ENCODE data around the gene PAXIP1.
"Not testable (repeated sequence)": the region's sequence is repeated elsewhere in the genome, so short reads cannot be mapped to it uniquely, and the experiment has no call there.

The PAXIP1 gene, protein sequence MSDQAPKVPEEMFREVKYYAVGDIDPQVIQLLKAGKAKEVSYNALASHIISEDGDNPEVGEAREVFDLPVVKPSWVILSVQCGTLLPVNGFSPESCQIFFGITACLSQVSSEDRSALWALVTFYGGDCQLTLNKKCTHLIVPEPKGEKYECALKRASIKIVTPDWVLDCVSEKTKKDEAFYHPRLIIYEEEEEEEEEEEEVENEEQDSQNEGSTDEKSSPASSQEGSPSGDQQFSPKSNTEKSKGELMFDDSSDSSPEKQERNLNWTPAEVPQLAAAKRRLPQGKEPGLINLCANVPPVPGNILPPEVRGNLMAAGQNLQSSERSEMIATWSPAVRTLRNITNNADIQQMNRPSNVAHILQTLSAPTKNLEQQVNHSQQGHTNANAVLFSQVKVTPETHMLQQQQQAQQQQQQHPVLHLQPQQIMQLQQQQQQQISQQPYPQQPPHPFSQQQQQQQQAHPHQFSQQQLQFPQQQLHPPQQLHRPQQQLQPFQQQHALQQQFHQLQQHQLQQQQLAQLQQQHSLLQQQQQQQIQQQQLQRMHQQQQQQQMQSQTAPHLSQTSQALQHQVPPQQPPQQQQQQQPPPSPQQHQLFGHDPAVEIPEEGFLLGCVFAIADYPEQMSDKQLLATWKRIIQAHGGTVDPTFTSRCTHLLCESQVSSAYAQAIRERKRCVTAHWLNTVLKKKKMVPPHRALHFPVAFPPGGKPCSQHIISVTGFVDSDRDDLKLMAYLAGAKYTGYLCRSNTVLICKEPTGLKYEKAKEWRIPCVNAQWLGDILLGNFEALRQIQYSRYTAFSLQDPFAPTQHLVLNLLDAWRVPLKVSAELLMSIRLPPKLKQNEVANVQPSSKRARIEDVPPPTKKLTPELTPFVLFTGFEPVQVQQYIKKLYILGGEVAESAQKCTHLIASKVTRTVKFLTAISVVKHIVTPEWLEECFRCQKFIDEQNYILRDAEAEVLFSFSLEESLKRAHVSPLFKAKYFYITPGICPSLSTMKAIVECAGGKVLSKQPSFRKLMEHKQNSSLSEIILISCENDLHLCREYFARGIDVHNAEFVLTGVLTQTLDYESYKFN

DNA sequence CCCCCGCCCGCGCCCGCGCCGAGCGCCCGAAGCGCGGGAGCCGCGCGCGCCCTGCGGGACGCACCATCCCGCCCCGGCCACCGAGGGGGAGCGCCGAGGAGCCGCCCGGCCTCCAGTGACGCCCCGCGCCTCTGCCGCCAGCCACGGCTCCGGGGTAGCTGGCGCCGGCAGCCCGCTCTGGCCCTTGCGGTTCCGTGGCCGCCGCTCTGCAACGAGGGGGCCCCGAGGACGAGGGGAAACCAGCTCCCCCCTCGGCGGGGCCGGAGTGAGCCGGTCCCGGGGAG lies at the start of gene PAXIP1:
Gene PAXIP1 (minus strand): TSS at position 33 of the 284 bp plus-strand sequence. CDS start 195 bp downstream, outside the sequence.
- Mint-ChIP-seq H3K9me3 (ENCODE audit: low read depth) (no peaks in the 10 kb centered on the region), H3K27ac (peak within 1 kb of the TSS; percentile 97)

DNA sequence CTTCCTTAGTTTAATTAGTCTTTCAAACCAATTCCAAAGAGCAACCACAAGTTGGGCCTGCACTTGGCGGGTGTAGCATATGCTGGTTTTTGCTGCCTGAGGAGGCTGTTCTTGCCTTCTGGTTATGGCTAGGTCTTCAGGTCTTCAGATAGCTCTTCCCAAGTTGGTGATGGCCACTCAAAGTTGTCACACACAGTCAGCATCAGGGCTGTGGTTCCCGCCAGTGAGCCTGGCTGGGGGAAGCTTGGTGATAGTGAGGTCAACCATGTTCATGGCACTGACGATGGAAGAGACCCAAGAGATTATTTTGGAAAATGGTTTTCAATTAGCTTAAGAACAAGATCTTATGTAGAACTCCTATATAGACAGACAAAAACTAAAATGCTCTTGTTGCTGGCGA lies 48.4 kb upstream of the PAXIP1 start:
- Mint-ChIP-seq H3K9me3 (ENCODE audit: low read depth) (no peaks in the 10 kb centered on the region), H3K36me3 (no peaks in the 10 kb centered on the region), H3K4me1 (ENCODE audit: low read depth) (no peaks in the 10 kb centered on the region), H3K4me3 (no peak overlapping the region), H3K27ac (no peak overlapping the region), H3K27me3 (peaks cover 3% of the 10 kb centered on the region)

More for the DNA sequence above, at the start of gene PAXIP1:
- peaks cover 23% of the 10 kb centered on the region for H3K4me1 Mint-ChIP-seq (ENCODE audit: low read depth)
- no peaks in the 10 kb centered on the region for H3K27me3 Mint-ChIP-seq
- H3K36me3 Mint-ChIP-seq, result peaks cover 6% of the 10 kb centered on the region
- H3K4me3 Mint-ChIP-seq, result peak within 1 kb of the TSS; percentile 96

DNA sequence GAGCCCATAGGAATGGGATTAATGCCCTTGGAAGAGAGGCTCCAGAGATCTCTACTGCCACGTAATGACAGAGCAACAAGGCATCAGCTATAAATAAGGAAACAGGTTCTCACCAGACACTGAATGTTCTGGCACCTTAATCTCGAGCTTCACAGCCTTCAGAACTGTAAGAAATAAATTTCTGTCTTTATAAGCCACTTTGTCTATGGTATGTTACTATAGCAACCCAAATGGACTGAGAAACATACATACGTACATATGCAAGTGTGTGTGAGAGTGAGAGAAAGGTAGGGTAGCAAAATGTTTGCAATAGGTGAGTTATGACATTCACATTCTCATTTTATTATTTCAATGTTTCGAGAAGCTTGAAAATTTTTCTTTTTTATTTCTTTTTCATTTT lies 45.1 kb upstream of the PAXIP1 start:
- H3K9me3 Mint-ChIP-seq (ENCODE audit: low read depth), result no peaks in the 10 kb centered on the region
- H3K4me1 Mint-ChIP-seq (ENCODE audit: low read depth), result no peaks in the 10 kb centered on the region
- H3K4me3 Mint-ChIP-seq, result no peak overlapping the region
- H3K27ac Mint-ChIP-seq, result no peak overlapping the region
- no peaks in the 10 kb centered on the region for H3K36me3 Mint-ChIP-seq
- no peaks in the 10 kb centered on the region for H3K27me3 Mint-ChIP-seq

DNA sequence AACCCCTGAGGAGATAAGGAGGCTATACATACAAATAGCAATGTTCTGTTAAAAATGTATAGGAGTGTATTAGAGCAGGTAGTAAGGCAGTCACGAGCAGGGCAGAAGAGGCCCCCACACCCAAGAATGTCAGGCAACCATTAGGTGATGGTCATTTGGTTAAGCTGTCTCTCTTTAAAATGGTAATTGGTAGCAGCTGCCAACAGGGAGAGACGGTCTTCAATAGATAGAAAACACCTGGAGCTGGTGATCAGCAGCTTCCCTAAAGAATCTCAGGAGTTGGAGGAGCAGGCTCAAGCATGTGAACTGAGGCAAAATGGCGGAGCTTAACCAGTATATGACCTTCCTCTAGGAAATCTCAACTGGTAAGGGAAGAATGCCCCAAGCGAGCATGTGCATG lies 40.8 kb upstream of the PAXIP1 start:
- Mint-ChIP-seq H3K4me3 (no peak overlapping the region), H3K9me3 (ENCODE audit: low read depth) (no peaks in the 10 kb centered on the region), H3K36me3 (no peaks in the 10 kb centered on the region), H3K27me3 (peaks cover 8% of the 10 kb centered on the region), H3K27ac (no peak overlapping the region), H3K4me1 (ENCODE audit: low read depth) (no peaks in the 10 kb centered on the region)

DNA sequence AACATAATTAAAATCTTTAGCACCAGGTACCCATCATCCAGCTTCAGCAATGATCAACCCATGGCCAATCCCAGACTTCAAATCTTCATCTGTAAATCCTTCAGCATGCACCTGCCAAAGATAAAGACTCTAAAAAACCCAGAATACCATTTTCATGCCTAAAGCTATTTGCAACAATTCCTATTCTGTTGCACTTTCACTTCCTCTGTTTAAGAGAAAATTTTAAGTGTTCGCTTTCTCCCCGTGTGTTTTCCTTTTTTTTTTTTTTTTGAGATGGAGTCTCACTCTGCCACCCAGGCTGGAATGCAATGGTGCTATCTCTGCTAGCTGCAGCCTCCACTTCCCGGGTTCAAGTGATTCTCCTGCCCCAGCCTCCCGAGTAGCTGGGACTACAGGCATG lies 35.4 kb upstream of the PAXIP1 start:
- H3K9me3 Mint-ChIP-seq (ENCODE audit: low read depth), result no peaks in the 10 kb centered on the region
- peaks cover 15% of the 10 kb centered on the region for H3K27me3 Mint-ChIP-seq
- no peaks in the 10 kb centered on the region for H3K36me3 Mint-ChIP-seq
- no peak overlapping the region for H3K27ac Mint-ChIP-seq
- no peak overlapping the region for H3K4me3 Mint-ChIP-seq
- no peaks in the 10 kb centered on the region for H3K4me1 Mint-ChIP-seq (ENCODE audit: low read depth)

DNA sequence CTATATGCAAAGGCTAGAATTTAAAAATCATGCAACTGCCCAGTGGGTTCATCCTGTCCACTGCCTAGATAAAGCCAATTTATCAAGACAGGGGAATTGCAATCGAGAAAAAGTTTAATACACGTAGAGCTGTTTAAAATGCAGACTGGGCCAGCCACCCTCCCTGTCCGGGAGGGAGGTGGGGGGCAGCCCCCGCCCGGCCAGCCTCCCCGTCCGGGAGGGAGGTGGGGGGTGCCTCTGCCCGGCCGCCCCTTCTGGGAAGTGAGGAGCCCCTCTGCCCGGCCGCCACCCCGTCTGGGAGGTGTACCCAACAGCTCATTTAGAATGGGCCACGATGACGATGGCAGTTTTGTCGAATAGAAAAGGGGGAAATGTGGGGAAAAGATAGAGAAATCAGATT lies 31.6 kb upstream of the PAXIP1 start:
- H3K27me3 Mint-ChIP-seq, result peaks cover 10% of the 10 kb centered on the region
- not testable (repeated sequence) for H3K27ac Mint-ChIP-seq; H3K36me3 Mint-ChIP-seq; H3K9me3 Mint-ChIP-seq (ENCODE audit: low read depth); H3K4me1 Mint-ChIP-seq (ENCODE audit: low read depth); H3K4me3 Mint-ChIP-seq

DNA sequence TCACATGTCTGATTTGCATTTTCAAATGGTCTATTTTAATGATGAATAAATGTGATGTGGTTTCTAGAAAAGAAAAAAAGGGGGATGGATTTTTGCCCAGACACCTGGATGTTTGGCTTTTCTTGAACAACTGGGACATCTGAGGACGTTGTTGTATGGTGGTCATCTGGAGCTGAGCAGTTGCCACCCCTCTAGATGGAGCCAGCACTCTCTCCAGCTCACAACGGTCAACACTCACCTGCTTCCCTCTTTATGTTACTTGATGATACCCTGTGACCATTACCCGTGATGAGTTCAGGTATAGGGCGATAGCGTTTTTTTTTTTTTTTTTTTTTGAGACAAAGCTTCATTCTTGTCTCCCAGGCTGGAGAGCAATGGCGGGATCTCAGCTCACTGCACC lies 30.1 kb upstream of the PAXIP1 start:
- peaks cover 10% of the 10 kb centered on the region for H3K27me3 Mint-ChIP-seq

DNA sequence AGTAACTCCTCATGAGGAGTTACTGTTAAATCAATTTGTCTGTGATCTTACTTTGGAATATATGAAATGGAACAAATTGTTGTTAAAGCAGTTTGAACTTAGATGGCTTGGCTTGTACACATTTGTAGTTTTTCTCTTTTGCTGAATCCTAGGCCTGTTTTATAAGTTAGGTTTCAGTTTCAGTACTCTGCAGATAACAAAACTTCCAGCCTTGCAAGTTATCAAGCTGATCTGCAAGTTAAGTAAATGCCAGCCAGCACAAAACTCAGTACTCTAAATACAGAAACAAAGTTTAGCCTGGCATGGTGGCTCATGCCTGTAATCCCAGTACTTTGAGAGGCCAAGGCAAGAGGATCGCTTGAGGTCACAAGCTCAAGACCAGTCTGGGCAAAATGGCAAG lies 25.0 kb upstream of the PAXIP1 start:
- Mint-ChIP-seq H3K27ac (no peak overlapping the region), H3K4me3 (no peak overlapping the region), H3K9me3 (ENCODE audit: low read depth) (no peaks in the 10 kb centered on the region), H3K27me3 (peaks cover 2% of the 10 kb centered on the region), H3K4me1 (ENCODE audit: low read depth) (no peaks in the 10 kb centered on the region), H3K36me3 (no peaks in the 10 kb centered on the region)

More for the DNA sequence above, 30.1 kb upstream of the PAXIP1 start:
- H3K36me3 Mint-ChIP-seq, result no peaks in the 10 kb centered on the region
- no peak overlapping the region for H3K4me3 Mint-ChIP-seq
- no peak overlapping the region for H3K27ac Mint-ChIP-seq
- H3K4me1 Mint-ChIP-seq (ENCODE audit: low read depth), result no peaks in the 10 kb centered on the region
- H3K9me3 Mint-ChIP-seq (ENCODE audit: low read depth), result no peaks in the 10 kb centered on the region

DNA sequence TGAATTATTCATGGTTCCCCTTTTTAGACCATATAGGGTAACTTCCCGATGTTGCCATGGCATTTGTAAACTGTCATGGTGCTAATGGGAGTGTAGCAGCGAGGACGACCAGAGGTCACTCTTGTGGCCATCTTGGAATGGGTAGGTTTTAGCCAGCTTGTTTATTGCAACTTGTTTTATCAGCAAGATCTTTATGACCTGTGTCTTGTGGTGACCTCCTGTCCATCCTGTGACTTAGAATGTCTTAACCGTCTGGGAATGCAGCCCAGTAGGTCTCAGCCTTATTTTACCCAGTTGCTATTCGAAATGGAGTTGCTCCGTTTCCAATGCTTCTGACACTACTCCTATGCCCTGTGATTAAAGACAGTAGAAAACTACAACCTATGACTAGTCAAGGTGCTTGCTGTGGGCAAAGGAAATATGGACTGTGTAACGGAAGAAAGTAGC lies 18.8 kb upstream of the PAXIP1 start:
- Mint-ChIP-seq H3K27ac (no peak overlapping the region), H3K4me1 (ENCODE audit: low read depth) (no peaks in the 10 kb centered on the region), H3K9me3 (ENCODE audit: low read depth) (no peaks in the 10 kb centered on the region), H3K4me3 (no peak overlapping the region), H3K36me3 (no peaks in the 10 kb centered on the region), H3K27me3 (no peaks in the 10 kb centered on the region)

DNA sequence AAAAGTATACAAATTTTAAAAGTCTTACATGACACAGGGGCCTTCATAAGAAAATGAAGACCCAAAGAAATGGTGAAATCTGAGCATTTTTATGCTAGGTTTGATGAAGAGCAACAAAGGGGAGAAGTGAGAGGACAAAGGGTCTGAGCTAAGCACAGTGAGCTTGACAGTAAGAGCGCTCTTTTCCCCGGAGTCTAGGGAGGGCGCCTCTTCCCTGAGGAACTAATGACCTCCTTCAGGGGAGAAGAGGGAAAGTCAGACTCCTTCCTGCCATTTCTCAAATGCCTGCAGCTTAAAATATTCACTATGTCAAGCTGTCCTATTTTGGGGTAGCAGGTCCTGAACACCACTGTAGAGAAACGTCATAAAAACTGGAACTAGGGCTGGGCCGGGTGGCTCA lies 18.1 kb upstream of the PAXIP1 start:
- H3K27ac Mint-ChIP-seq, result no peak overlapping the region
- H3K4me3 Mint-ChIP-seq, result no peak overlapping the region
- no peaks in the 10 kb centered on the region for H3K36me3 Mint-ChIP-seq
- H3K27me3 Mint-ChIP-seq, result no peaks in the 10 kb centered on the region
- H3K4me1 Mint-ChIP-seq (ENCODE audit: low read depth), result no peaks in the 10 kb centered on the region
- no peaks in the 10 kb centered on the region for H3K9me3 Mint-ChIP-seq (ENCODE audit: low read depth)

DNA sequence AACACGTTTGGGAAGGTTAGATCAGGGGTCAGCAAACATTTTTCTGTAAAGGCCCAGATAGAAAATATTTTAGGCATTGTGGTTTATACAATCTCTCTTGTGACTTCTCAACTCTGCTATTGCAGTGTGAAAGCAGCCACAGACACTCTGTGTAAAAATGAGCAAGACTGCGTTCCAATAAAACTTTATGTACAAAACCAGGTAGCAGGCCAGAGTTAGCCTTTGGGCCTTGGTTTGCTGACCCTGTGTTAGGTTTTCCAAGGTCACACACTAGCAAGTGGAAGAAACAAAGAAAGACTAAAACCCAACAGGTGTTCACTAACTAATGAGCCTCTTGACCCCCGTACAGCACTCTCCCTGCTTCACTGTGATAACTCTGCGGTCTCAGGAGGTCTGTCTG lies 14.9 kb upstream of the PAXIP1 start:
- Mint-ChIP-seq H3K27ac (no peak overlapping the region), H3K36me3 (no peaks in the 10 kb centered on the region), H3K4me3 (no peak overlapping the region), H3K27me3 (no peaks in the 10 kb centered on the region), H3K9me3 (ENCODE audit: low read depth) (no peaks in the 10 kb centered on the region), H3K4me1 (ENCODE audit: low read depth) (no peaks in the 10 kb centered on the region)

DNA sequence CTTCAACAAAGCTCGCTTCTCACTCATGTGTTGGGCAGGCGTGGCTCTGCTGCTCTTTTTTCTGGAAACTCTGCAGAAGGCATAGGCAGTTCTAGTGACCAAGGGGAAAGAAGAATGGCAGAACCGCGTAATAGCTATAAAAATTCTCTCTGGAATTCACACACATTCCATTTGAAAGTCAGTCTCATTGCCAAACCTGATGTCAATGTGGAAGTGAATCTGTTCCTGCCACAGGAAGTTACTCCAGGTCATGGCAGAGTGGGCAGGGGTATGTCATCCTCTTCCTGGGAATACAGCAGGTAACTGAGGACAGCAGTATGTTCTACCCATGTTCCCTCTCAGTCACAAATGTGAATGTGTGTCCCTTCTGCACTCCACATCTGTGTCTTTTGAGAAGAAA lies 8.2 kb upstream of the PAXIP1 start:
- Mint-ChIP-seq H3K4me3 (no peak overlapping the region), H3K36me3 (peaks cover 4% of the 10 kb centered on the region), H3K4me1 (ENCODE audit: low read depth) (peaks cover 4% of the 10 kb centered on the region), H3K27ac (no peak overlapping the region), H3K9me3 (ENCODE audit: low read depth) (no peaks in the 10 kb centered on the region), H3K27me3 (no peaks in the 10 kb centered on the region)

DNA sequence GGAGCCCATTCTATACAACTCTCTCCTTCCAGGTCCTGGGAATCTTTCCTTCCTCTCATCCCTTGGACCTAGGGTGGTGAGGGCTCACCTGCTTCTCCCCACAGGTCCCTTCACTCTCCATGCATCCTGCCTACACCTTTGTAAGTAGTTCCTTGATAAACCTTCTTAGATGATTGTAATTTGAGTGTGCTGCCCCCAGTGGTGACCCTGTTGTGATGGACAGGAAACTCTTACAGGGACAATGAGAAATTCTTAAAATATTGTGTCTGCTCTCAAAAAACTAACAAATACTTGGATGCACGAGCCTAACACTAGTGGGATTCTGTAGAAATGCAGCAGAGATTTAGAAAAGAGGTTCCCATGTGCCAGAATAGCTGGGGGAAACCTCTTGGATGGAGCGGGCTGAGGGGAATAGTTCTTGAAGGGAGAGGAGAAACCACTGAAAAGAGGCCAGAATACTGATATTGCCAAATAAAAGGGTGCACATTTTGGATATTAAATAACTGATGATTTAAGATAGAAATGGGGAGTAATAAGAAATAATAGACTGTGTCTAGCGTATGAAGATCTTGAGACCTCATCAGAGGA lies 6.7 kb upstream of the PAXIP1 start:
- Mint-ChIP-seq H3K9me3 (ENCODE audit: low read depth) (no peaks in the 10 kb centered on the region), H3K27me3 (no peaks in the 10 kb centered on the region), H3K4me3 (no peak overlapping the region), H3K4me1 (ENCODE audit: low read depth) (peaks cover 11% of the 10 kb centered on the region), H3K27ac (no peak overlapping the region), H3K36me3 (peaks cover 4% of the 10 kb centered on the region)

DNA sequence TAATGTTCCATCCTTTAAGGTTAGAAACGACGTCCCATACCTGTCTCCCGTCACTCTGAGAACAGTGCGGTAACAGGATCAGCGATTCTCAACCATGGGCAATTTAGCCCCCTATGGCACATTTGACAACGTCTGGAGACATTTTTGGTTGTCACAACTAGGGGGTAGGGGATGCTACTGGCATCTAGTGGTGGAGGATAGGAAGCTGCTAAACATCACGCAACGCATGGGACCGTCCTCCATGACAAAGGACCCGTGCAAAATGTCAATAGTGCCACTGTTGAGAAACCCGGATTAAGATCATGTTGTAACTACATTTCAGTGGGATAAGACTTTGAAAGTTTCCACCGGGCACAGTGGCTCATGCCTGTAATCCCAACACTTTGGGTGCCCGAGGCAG lies 5.0 kb upstream of the PAXIP1 start:
- H3K4me3 Mint-ChIP-seq, result no peak overlapping the region
- peaks cover 7% of the 10 kb centered on the region for H3K36me3 Mint-ChIP-seq
- H3K27ac Mint-ChIP-seq, result no peak overlapping the region
- no peaks in the 10 kb centered on the region for H3K27me3 Mint-ChIP-seq
- peaks cover 18% of the 10 kb centered on the region for H3K4me1 Mint-ChIP-seq (ENCODE audit: low read depth)
- H3K9me3 Mint-ChIP-seq (ENCODE audit: low read depth), result no peaks in the 10 kb centered on the region
